K562 (cell line): ENCODE results near the gene EMID1. TPM values are rescaled to one million over a fixed set of nuclear protein-coding genes. Genes with fewer than 3 reads are reported as not detected.

Source experiments
- ATAC-seq: fragments of 200-7000 bp; cut with Tn5 transposase; 3 replicates; pipeline ENCODE4 v1.9.1; 2020; ENCODE audit warnings: moderate library complexity
- BruUV-seq: library from RNA; stranded (reverse); fragments of 400-500 nt; replicated peaks from 2 replicates; lab custom pipeline; 2021; lab: Mats Ljungman, UMichigan
- CTCF ChIA-PET: fragments of 300-600 bp; formaldehyde crosslinking; extraction: SDS; loops from one replicate; lab custom pipeline; 2021; ENCODE audit warnings: low intra/inter-chr PET ratio; lab: Yijun Ruan, JAX
- POLR2A ChIA-PET: fragments of 300-600, 350-650 bp; sonication (Branson Sonifier 250); formaldehyde crosslinking; extraction: SDS; loops from one replicate; lab custom pipeline; 2021; ENCODE audit warnings: antibody characterized with exemption, inconsistent platforms; lab: Yijun Ruan, JAX
- DNase-seq, 4 experiments: peaks; one replicate each; pipeline versions ENCODE4 v3.0.0 to v3.0.0-alpha.2; 2011 to 2018; ENCODE audit warnings: low spot score in 3 of 4, mixed read lengths in 3 of 4; ENCODE audit errors: extremely low read depth in 1 of 4
- FAIRE-seq: peaks from 2 replicates; lab custom pipeline; 2011; peaks lifted over from hg19 to GRCh38; lab: Jason Lieb, UNC
- H2AFZ ChIP-seq: 2 replicates; pipeline ENCODE4 v1.6.0; 2011; ENCODE audit warnings: low read depth, low read length, control low read depth, inconsistent platforms
- H3K27ac ChIP-seq: fragments of 200-600 bp; 3 replicates; pipeline ENCODE4 v1.8.0; 2011; ENCODE audit warnings: low read depth, mild to moderate bottlenecking, control low read depth, inconsistent platforms, low read length, moderate library complexity, mixed read lengths; ENCODE audit errors: extremely low read depth
- H3K27me3 ChIP-seq, 2 experiments: fragments of 300-600 bp in 1 of 2; 2 replicates in 1 of 2; 3 replicates in 1 of 2; pipeline versions ENCODE4 v1.6.0 to v1.8.0; 2011; ENCODE audit warnings: inconsistent platforms in 2 of 2, low read length in 2 of 2, mild to moderate bottlenecking in 1 of 2, mixed read lengths in 1 of 2, moderate library complexity in 1 of 2; ENCODE audit not compliant: control insufficient read depth in 2 of 2, insufficient read depth in 2 of 2
- H3K36me3 ChIP-seq: fragments of 300-600 bp; 3 replicates; pipeline ENCODE4 v1.8.0; 2011; ENCODE audit warnings: mild to moderate bottlenecking, low read length, inconsistent platforms; ENCODE audit not compliant: control insufficient read depth, insufficient read depth
- H3K4me1 ChIP-seq, 2 experiments: fragments of 200-600 bp in 1 of 2; replicated peaks in 1 of 2; 2 replicates in 1 of 2; 3 replicates in 1 of 2; pipeline versions ENCODE4 v1.5.1 to v1.8.0; 2011; ENCODE audit warnings: inconsistent platforms in 2 of 2, low read length in 2 of 2, mild to moderate bottlenecking in 1 of 2, mixed read lengths in 1 of 2, moderate library complexity in 1 of 2; ENCODE audit not compliant: control insufficient read depth in 2 of 2, insufficient read depth in 2 of 2
- H3K4me2 ChIP-seq: 2 replicates; pipeline ENCODE4 v1.6.1; 2011; ENCODE audit warnings: low read length, control low read depth, inconsistent platforms, mixed read lengths; ENCODE audit not compliant: insufficient read depth
- H3K4me3 ChIP-seq: fragments of 200-600 bp; sonication (generic), shearing (Covaris generic); 2 replicates; pipeline ENCODE4 v1.5.1; 2016; ENCODE audit warnings: control low read depth, inconsistent platforms
- H3K79me2 ChIP-seq: fragments of 200-600 bp; 3 replicates; pipeline ENCODE4 v1.8.0; 2011; ENCODE audit warnings: low read length, inconsistent platforms; ENCODE audit not compliant: control insufficient read depth, insufficient read depth
- H3K9ac ChIP-seq, 2 experiments: 2 replicates each; pipeline versions ENCODE4 v1.6.0 to v1.6.1; 2011; ENCODE audit warnings: low read depth in 2 of 2, low read length in 2 of 2, control low read depth in 1 of 2, inconsistent platforms in 1 of 2, mild to moderate bottlenecking in 1 of 2, mixed read lengths in 1 of 2; ENCODE audit not compliant: insufficient read depth in 1 of 2
- H3K9me1 ChIP-seq: one replicate; pipeline ENCODE4 v1.6.0; 2011; ENCODE audit warnings: inconsistent platforms, mild to moderate bottlenecking, low read length, moderate library complexity; ENCODE audit not compliant: control insufficient read depth, insufficient read depth
- H3K9me3 ChIP-seq: replicated peaks from 2 replicates; pipeline ENCODE4 v1.5.1; 2011; ENCODE audit warnings: low read depth, low read length, inconsistent platforms; ENCODE audit not compliant: control insufficient read depth, insufficient read depth
- H4K20me1 ChIP-seq: replicated peaks from 2 replicates; pipeline ENCODE4 v1.6.1; 2011; ENCODE audit warnings: low read length, inconsistent platforms, mixed read lengths; ENCODE audit not compliant: control insufficient read depth, insufficient read depth
- CHD4 ChIP-seq: fragments of 200-600 bp; sonication (generic); IDR thresholded peaks from 3 replicates; pipeline ENCODE4 v1.6.1; 2012; ENCODE audit warnings: low read depth, mild to moderate bottlenecking, mixed read lengths, low read length, inconsistent platforms; ENCODE audit not compliant: insufficient read depth, insufficient replicate concordance, poor library complexity, severe bottlenecking
- ZNF121 ChIP-seq: sonication (generic); formaldehyde crosslinking; conservative IDR thresholded peaks from 2 replicates; pipeline ENCODE4 v1.8.0; 2022; ENCODE audit warnings: missing genetic modification reagents
- WGBS: fragments of 100-300 bp; shearing (Covaris generic); methylation state at CpG from one replicate; pipeline ENCODE4 v1.1.6; 2016; ENCODE audit warnings: low coverage, mixed read lengths; ENCODE audit not compliant: insufficient coverage; ENCODE audit errors: missing lambda C conversion rate; 5-methylcytosine and 5-hydroxymethylcytosine counted together
- in situ Hi-C: fragments of 300-500 bp; cut with MboI; formaldehyde crosslinking; loops from 4 replicates; pipeline ENCODE4 v1.15.0; 2018; ENCODE audit warnings: inconsistent platforms, mixed read lengths
- intact Hi-C: fragments of 100-400 bp; cut with micrococcal nuclease; formaldehyde crosslinking; loops from 2 replicates; pipeline ENCODE4 v1.14.2; 2022
- polyA plus RNA-seq, 8 experiments: library from polyadenylated mRNA; depleted of rRNA in 4 of 8; stranded (reverse) in 5 of 8; unstranded in 3 of 8; fragments of >200 nt; fragmentation: Nextera tagmentation in 2 of 8; fragmentation: Illumina TruSeq in 1 of 8; extraction: Ambion mirVana in 2 of 8; extraction: Trizol in 1 of 8; gene quantifications; 2 replicates each; pipeline versions ENCODE4 v1.2.1 to v1.2.3, GENCODE V29; 2011 to 2014; ENCODE audit warnings: inconsistent platforms in 1 of 8, missing spikeins in 1 of 8
- total RNA-seq, 7 experiments: library from RNA; depleted of rRNA in 6 of 7; stranded (reverse); fragments of >200 nt in 6 of 7; fragmentation: Illumina TruSeq in 2 of 7; extraction: Trizol in 2 of 7; gene quantifications; 2 replicates each; pipeline versions ENCODE4 v1.2.1 to v1.2.3, GENCODE V29; 2011 to 2021; ENCODE audit warnings: low replicate concordance in 1 of 7
- TF ChIP-seq, protein P1 (sequence below): conservative IDR thresholded peaks from 2 replicates; pipeline ENCODE4 v1.6.1; 2011; ENCODE audit warnings: low read depth, mild to moderate bottlenecking, low read length; ENCODE audit not compliant: control insufficient read depth

EMID1 gene
- total and polyA plus RNA-seq, 9 of the 15 experiments (the other 6 are each of a cell fraction or from before 2014, with no cell fraction given), result 0.15 to 7.2 (median 2.7) TPM

DNA sequence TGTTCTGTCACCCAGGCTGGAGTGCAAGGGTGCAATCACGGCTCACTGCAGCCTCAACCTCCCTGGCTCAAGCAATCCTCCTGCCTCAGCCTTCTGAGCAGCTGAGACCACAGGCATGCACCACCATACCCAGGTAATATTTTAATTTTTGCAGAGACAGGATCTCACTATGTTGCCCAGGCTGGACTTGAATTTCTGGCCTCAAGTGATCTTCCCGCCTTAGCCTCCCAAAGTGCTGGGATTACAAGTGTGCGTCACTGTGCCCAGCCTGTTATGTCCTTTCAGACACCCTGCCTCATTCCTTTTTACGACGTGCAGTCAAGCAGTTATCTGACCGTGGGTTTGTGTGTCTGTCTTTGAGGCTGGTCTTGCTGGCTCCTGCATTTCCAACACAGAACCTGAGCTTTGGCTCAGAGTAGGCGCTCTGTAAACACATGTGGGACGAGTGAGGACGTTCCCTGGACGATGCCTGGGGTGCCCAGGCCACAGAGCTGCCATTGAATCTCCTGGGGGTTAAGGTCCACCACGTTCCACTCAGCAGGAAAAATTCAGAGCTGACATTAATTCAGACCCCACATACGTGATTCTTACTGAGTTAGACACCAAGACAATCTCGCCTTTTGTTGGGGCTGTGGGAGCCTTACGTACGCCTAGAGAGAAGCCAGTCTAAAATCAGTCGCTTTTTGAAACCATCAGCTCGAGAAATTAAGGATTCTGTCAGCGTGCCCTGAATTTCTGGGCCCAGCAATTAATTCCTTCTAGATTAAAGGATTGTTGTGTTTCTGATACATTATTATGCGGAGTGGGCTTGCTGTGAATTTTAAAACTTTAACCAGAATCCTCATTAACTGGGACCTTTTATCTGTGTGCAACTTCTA is 21.5 kb upstream of the EMID1 start:
- H3K4me1 ChIP-seq, result peaks cover 0 to 5% of the 10 kb centered on the region in 2 experiments; a peak in 2 of 5 replicates
- H3K79me2 ChIP-seq, result no peaks in the 10 kb centered on the region
- BruUV-seq, result no TSS peak
- 59% methylated on average over 19 of the region's 19 CpGs for WGBS
- H3K9me3 ChIP-seq, result no peaks in the 10 kb centered on the region
- ATAC-seq, result no peak
- no peak overlapping the region for H2AFZ ChIP-seq
- no peak overlapping the region for H3K27ac ChIP-seq
- intact Hi-C loops (no loop called here), in situ Hi-C loops (no loop called here)
- no peaks in the 10 kb centered on the region for H4K20me1 ChIP-seq
- no peak overlapping the region for H3K4me3 ChIP-seq
- H3K36me3 ChIP-seq, result no peaks in the 10 kb centered on the region
- no peaks in the 10 kb centered on the region for H3K9me1 ChIP-seq
- CTCF ChIA-PET, result no interaction called here
- H3K9ac ChIP-seq, result no peak overlapping the region
- POLR2A ChIA-PET, result interaction anchor here (1.0 to 1.4 kb wide), 3 partner anchors 12 to 71 kb away, joined by 3 to 6 read pairs (median 5); no protein-coding TSS in a partner anchor
- no peak overlapping the region for H3K4me2 ChIP-seq
- no peaks in the 10 kb centered on the region for H3K27me3 ChIP-seq
- no peak for FAIRE-seq
- no peak for DNase-seq
- TF ChIP-seq, protein P1, sequence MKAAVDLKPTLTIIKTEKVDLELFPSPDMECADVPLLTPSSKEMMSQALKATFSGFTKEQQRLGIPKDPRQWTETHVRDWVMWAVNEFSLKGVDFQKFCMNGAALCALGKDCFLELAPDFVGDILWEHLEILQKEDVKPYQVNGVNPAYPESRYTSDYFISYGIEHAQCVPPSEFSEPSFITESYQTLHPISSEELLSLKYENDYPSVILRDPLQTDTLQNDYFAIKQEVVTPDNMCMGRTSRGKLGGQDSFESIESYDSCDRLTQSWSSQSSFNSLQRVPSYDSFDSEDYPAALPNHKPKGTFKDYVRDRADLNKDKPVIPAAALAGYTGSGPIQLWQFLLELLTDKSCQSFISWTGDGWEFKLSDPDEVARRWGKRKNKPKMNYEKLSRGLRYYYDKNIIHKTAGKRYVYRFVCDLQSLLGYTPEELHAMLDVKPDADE, result no peak
- TF ChIP-seq CHD4 (no peak), ZNF121 (CRISPR knock-in tag) (peak; percentile 37; the same call in 1 of the 2 replicates)
- TF ChIP-seq, all 486 proteins: peak for 1
